Breast epithelium (tissue), 4 donors: ENCODE results near the gene HAUS6. TPM values are rescaled to one million over a fixed set of nuclear protein-coding genes. Genes with fewer than 3 reads are reported as not detected.
"Not testable (repeated sequence)": the region's sequence is repeated elsewhere in the genome, so short reads cannot be mapped to it uniquely, and the experiment has no call there.

Experiments used
- DNase-seq, 2 donors: peaks; one replicate each; pipeline ENCODE4 v3.0.0-alpha.2; 2019; ENCODE audit warnings: low spot score in 2 of 2
- H3K27ac ChIP-seq, 2 donors: fragments of 200-600 bp; sonication (generic) in 1 of 2; one replicate each; pipeline ENCODE4 v1.5.1; 2016 to 2019; ENCODE audit warnings: mild to moderate bottlenecking in 1 of 2
- H3K27me3 ChIP-seq, 2 donors: fragments of 200-600 bp; sonication (generic) in 1 of 2; one replicate each; pipeline versions ENCODE4 v1.5.1 to v1.6.0; 2017 to 2019; ENCODE audit warnings: control low read depth in 1 of 2, mild to moderate bottlenecking in 1 of 2
- H3K36me3 ChIP-seq: fragments of 200-600 bp; one replicate; pipeline ENCODE4 v1.5.1; 2019
- H3K4me1 ChIP-seq, 2 donors: fragments of 200-600 bp; sonication (generic); one replicate each; pipeline ENCODE4 v1.5.1; 2016 to 2019; ENCODE audit warnings: control low read depth in 1 of 2
- H3K4me3 ChIP-seq, 3 donors: fragments of 200-600 bp; sonication (generic); 1 replicate in 2 of 3; 2 replicates in 1 of 3; pipeline ENCODE4 v1.5.1; 2016 to 2019; ENCODE audit warnings: mild to moderate bottlenecking in 3 of 3, moderate library complexity in 2 of 3
- H3K9me3 ChIP-seq, 2 donors: fragments of 200-600 bp; sonication (generic) in 1 of 2; one replicate each; pipeline ENCODE4 v1.5.1; 2016 to 2019; ENCODE audit warnings: control low read depth in 1 of 2
- POLR2A ChIP-seq: fragments of 450-650 bp; IDR thresholded peaks from one replicate; pipeline ENCODE4 v1.6.1; 2016; ENCODE audit warnings: antibody characterized with exemption, mild to moderate bottlenecking, moderate library complexity
- POLR2AphosphoS5 ChIP-seq, 3 donors: sonication (generic); formaldehyde crosslinking; IDR thresholded peaks; one replicate each; pipeline ENCODE4 v1.6.1; 2017; ENCODE audit warnings: antibody characterized with exemption in 3 of 3
- intact Hi-C: fragments of 100-400 bp; cut with DNase I; formaldehyde crosslinking; loops from one replicate; pipeline ENCODE4 v1.15.1; 2023; ENCODE audit warnings: low total_unique reads
- total RNA-seq, 3 donors: library from RNA; depleted of rRNA; stranded (reverse); fragments of >200 nt; gene quantifications; one replicate each; pipeline ENCODE4 v1.1.0, GENCODE V29; 2016
- TF ChIP-seq, protein P1 (sequence below), 3 donors: fragments of 450-650 bp; IDR thresholded peaks; one replicate each; pipeline ENCODE4 v1.5.1; 2016 to 2017; ENCODE audit warnings: antibody characterized with exemption in 3 of 3, mild to moderate bottlenecking in 3 of 3, moderate library complexity in 3 of 3

The HAUS6 gene
- total RNA-seq, 3 donors from 2014 or later = 8.5 to 14.0 (median 10.5) TPM

- Histone ChIP-seq H3K4me3 (no peak overlapping the region), H3K27me3 (no peaks in the 10 kb centered on the region), H3K4me1 (no peaks in the 10 kb centered on the region), H3K9me3 (no peaks in the 10 kb centered on the region), H3K36me3 (no peaks in the 10 kb centered on the region), H3K27ac (no peak overlapping the region)
- no peak for DNase-seq
- intact Hi-C loops = loop anchor here (10.0 kb wide), 1 partner anchor 768 kb away; no protein-coding TSS in a partner anchor
- TF ChIP-seq POLR2A = no peak
- TF ChIP-seq, protein P1, sequence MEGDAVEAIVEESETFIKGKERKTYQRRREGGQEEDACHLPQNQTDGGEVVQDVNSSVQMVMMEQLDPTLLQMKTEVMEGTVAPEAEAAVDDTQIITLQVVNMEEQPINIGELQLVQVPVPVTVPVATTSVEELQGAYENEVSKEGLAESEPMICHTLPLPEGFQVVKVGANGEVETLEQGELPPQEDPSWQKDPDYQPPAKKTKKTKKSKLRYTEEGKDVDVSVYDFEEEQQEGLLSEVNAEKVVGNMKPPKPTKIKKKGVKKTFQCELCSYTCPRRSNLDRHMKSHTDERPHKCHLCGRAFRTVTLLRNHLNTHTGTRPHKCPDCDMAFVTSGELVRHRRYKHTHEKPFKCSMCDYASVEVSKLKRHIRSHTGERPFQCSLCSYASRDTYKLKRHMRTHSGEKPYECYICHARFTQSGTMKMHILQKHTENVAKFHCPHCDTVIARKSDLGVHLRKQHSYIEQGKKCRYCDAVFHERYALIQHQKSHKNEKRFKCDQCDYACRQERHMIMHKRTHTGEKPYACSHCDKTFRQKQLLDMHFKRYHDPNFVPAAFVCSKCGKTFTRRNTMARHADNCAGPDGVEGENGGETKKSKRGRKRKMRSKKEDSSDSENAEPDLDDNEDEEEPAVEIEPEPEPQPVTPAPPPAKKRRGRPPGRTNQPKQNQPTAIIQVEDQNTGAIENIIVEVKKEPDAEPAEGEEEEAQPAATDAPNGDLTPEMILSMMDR (IDR thresholded peaks at IDR 0.05) = no peak
- TF ChIP-seq POLR2AphosphoS5 (IDR thresholded peaks at IDR 0.05) = no peak
These were observed 79.6 kb downstream of the HAUS6 start for GRCh38 chr9:19023078-19023477.

GRCh38 chr9:19022206-19022605, 80.5 kb downstream of the HAUS6 start:
- intact Hi-C loops = loop anchor here (10.0 kb wide), 1 partner anchor 767 kb away; no protein-coding TSS in a partner anchor
- Histone ChIP-seq H3K4me3 (no peak overlapping the region), H3K27ac (no peak overlapping the region), H3K4me1 (no peaks in the 10 kb centered on the region), H3K27me3 (no peaks in the 10 kb centered on the region), H3K9me3 (no peaks in the 10 kb centered on the region), H3K36me3 (no peaks in the 10 kb centered on the region)
- no peak for DNase-seq
- TF ChIP-seq, protein P1 (IDR thresholded peaks at IDR 0.05) = no peak
- TF ChIP-seq POLR2A (no peak), POLR2AphosphoS5 (IDR thresholded peaks at IDR 0.05) (no peak)

- H3K27ac ChIP-seq, H3K4me1 ChIP-seq, H3K36me3 ChIP-seq, H3K4me3 ChIP-seq, DNase-seq, H3K27me3 ChIP-seq, H3K9me3 ChIP-seq: not testable (repeated sequence)
- intact Hi-C loops = loop anchor here (10.0 kb wide), 1 partner anchor 767 kb away; no protein-coding TSS in a partner anchor
These were observed 81.1 kb downstream of the HAUS6 start for GRCh38 chr9:19021649-19022048.

DNA sequence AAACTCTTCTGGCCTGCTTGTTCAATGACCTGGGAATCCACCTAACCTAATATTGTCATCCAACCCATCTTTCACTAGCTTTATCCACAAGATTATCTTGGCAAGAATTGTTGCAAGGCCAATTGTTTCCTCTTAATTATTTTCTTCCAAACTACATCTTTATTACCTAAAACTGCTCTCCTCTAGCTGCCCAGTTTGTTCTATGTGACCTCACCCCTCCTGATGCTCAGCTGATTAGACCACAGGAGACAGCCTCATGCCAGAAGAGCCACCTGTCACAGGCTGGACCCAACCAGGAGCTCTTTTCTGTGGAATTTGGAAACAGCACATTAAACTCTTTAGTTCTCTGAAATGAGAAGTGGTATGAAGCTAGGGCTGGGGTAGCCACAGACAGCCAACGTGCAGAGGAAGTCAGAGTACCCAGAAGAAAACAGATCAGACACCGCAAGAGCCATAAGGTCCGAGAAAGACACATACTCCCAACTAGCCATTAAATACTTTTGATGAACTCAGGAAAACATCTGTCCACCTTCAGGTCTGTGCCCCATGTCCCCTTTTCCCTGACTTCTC, 81.7 kb downstream of the HAUS6 start:
- intact Hi-C loops = loop anchor here (10.0 kb wide), 1 partner anchor 766 kb away; no protein-coding TSS in a partner anchor

GRCh38 chr9:19018201-19018600, 84.5 kb downstream of the HAUS6 start:
- no peak overlapping the region for H3K4me3 ChIP-seq
- no peak for DNase-seq
- intact Hi-C loops = no loop called here
- H3K4me1 ChIP-seq = no peaks in the 10 kb centered on the region
- TF ChIP-seq, protein P1 (IDR thresholded peaks at IDR 0.05) = no peak
- TF ChIP-seq POLR2A = no peak
- no peak for TF ChIP-seq POLR2AphosphoS5 (IDR thresholded peaks at IDR 0.05)
- no peaks in the 10 kb centered on the region for H3K27me3 ChIP-seq
- H3K27ac ChIP-seq = no peak overlapping the region
- no peaks in the 10 kb centered on the region for H3K36me3 ChIP-seq
- no peaks in the 10 kb centered on the region for H3K9me3 ChIP-seq

More for the DNA sequence above, 81.7 kb downstream of the HAUS6 start:
- Histone ChIP-seq H3K36me3 (no peaks in the 10 kb centered on the region), H3K9me3 (no peaks in the 10 kb centered on the region), H3K27ac (no peak overlapping the region), H3K27me3 (no peaks in the 10 kb centered on the region), H3K4me3 (no peak overlapping the region), H3K4me1 (no peaks in the 10 kb centered on the region)
- no peak for TF ChIP-seq POLR2AphosphoS5 (IDR thresholded peaks at IDR 0.05)
- TF ChIP-seq, protein P1 (IDR thresholded peaks at IDR 0.05) = no peak
- TF ChIP-seq POLR2A = no peak
- DNase-seq = no peak
